ELR (cell line): ENCODE data around the gene CNOT6.
A peak's percentile ranks its signal among the peaks of the same experiment; 100 is the strongest.
"Not testable (repeated sequence)": the region's sequence is repeated elsewhere in the genome, so short reads cannot be mapped to it uniquely, and the experiment has no call there.

ENCODE experiments used
- DNase-seq: peaks from one replicate; pipeline ENCODE4 v3.0.0-alpha.2; 2015; ENCODE audit warnings: low read depth

CNOT6 gene

GRCh38 chr5:180470966-180471582 is 23.1 kb upstream of the CNOT6 start:
- peak; percentile 63 for DNase-seq

GRCh38 chr5:180471866-180472265 is 22.3 kb upstream of the CNOT6 start:
- DNase-seq, result no peak

GRCh38 chr5:180472269-180472668 is 21.9 kb upstream of the CNOT6 start:
- DNase-seq, result no peak

- DNase-seq, result not testable (repeated sequence)
Observed at GRCh38 chr5:180473386-180473785, 20.8 kb upstream of the CNOT6 start.

GRCh38 chr5:180474569-180474968 is 19.6 kb upstream of the CNOT6 start:
- DNase-seq, result no peak

- not testable (repeated sequence) for DNase-seq
Observed at GRCh38 chr5:180475969-180476524, 18.1 kb upstream of the CNOT6 start.

GRCh38 chr5:180484813-180485212 is 9.4 kb upstream of the CNOT6 start:
- DNase-seq, result no peak

- peak; percentile 15 for DNase-seq
Observed at GRCh38 chr5:180486636-180487149, 7.5 kb upstream of the CNOT6 start.

GRCh38 chr5:180487556-180487955 is 6.6 kb upstream of the CNOT6 start:
- no peak for DNase-seq

- DNase-seq, result no peak
Observed at GRCh38 chr5:180491496-180491895, 2.7 kb upstream of the CNOT6 start.

GRCh38 chr5:180492226-180492903 is 1.8 kb upstream of the CNOT6 start:
- DNase-seq, result no peak

GRCh38 chr5:180494510-180495181 is 467 bp downstream of the CNOT6 start:
- peak; percentile 40 for DNase-seq

- peak; percentile 10 for DNase-seq
Observed at GRCh38 chr5:180495292-180495691, 1.1 kb downstream of the CNOT6 start.

- no peak for DNase-seq
Observed at GRCh38 chr5:180495991-180496741, 2.0 kb downstream of the CNOT6 start.

- not testable (repeated sequence) for DNase-seq
Observed at GRCh38 chr5:180496806-180497205, 2.6 kb downstream of the CNOT6 start.

- DNase-seq, result not testable (repeated sequence)
Observed at GRCh38 chr5:180497865-180498264, 3.7 kb downstream of the CNOT6 start.

- DNase-seq, result no peak
Observed at GRCh38 chr5:180498378-180498777, 4.2 kb downstream of the CNOT6 start.

- DNase-seq, result no peak
Observed at GRCh38 chr5:180499684-180500083, 5.5 kb downstream of the CNOT6 start.

GRCh38 chr5:180500300-180500699 is 6.1 kb downstream of the CNOT6 start:
- not testable (repeated sequence) for DNase-seq

GRCh38 chr5:180507661-180508060 is 13.5 kb downstream of the CNOT6 start:
- no peak for DNase-seq

GRCh38 chr5:180515294-180515693 is 21.1 kb downstream of the CNOT6 start:
- no peak for DNase-seq

- not testable (repeated sequence) for DNase-seq
Observed at GRCh38 chr5:180515974-180516373, 21.8 kb downstream of the CNOT6 start.
